ENCODE results near the gene CCDC13. TPM values are rescaled to one million over a fixed set of nuclear protein-coding genes. Genes with fewer than 3 reads are reported as not detected.

CCDC13 gene
- total RNA-seq, 1 donor from 2014 or later = 1.0 TPM

- H3K4me3 Mint-ChIP-seq (ENCODE audit: unreplicated experiment) = no peak overlapping the region
- no peak for DNase-seq
- H3K27me3 Mint-ChIP-seq (ENCODE audit: unreplicated experiment) = no peaks in the 10 kb centered on the region
These were observed 31.3 kb downstream of the CCDC13 start for GRCh38 chr3:42741796-42742195.

GRCh38 chr3:42739401-42740158 lies 33.5 kb downstream of the CCDC13 start:
- H3K27me3 Mint-ChIP-seq (ENCODE audit: unreplicated experiment) = peaks cover 2% of the 10 kb centered on the region

More at GRCh38 chr3:42741796-42742195, 31.3 kb downstream of the CCDC13 start:
- H3K4me1 Mint-ChIP-seq (ENCODE audit: low read depth, unreplicated experiment) = no peaks in the 10 kb centered on the region
- TF ChIP-seq CTCF (IDR thresholded peaks at IDR 0.05; ENCODE audit: partially characterized antibody, unreplicated experiment) = no peak
- H3K9me3 Mint-ChIP-seq (ENCODE audit: unreplicated experiment) = no peaks in the 10 kb centered on the region
- no peaks in the 10 kb centered on the region for H3K36me3 Mint-ChIP-seq (ENCODE audit: unreplicated experiment)
- no peak overlapping the region for H3K27ac Mint-ChIP-seq (ENCODE audit: unreplicated experiment)

GRCh38 chr3:42736531-42736930 lies 36.5 kb downstream of the CCDC13 start:
- peaks cover 6% of the 10 kb centered on the region for H3K27me3 Mint-ChIP-seq (ENCODE audit: unreplicated experiment)
- TF ChIP-seq CTCF (IDR thresholded peaks at IDR 0.05; ENCODE audit: partially characterized antibody, unreplicated experiment) = no peak
- H3K27ac Mint-ChIP-seq (ENCODE audit: unreplicated experiment) = no peak overlapping the region
- no peak for DNase-seq
- no peaks in the 10 kb centered on the region for H3K4me1 Mint-ChIP-seq (ENCODE audit: low read depth, unreplicated experiment)
- H3K4me3 Mint-ChIP-seq (ENCODE audit: unreplicated experiment) = no peak overlapping the region
- H3K36me3 Mint-ChIP-seq (ENCODE audit: unreplicated experiment) = no peaks in the 10 kb centered on the region
- H3K9me3 Mint-ChIP-seq (ENCODE audit: unreplicated experiment) = no peaks in the 10 kb centered on the region

More at GRCh38 chr3:42739401-42740158, 33.5 kb downstream of the CCDC13 start:
- no peak for TF ChIP-seq CTCF (IDR thresholded peaks at IDR 0.05; ENCODE audit: partially characterized antibody, unreplicated experiment)
- Mint-ChIP-seq H3K4me1 (ENCODE audit: low read depth, unreplicated experiment) (no peaks in the 10 kb centered on the region), H3K27ac (ENCODE audit: unreplicated experiment) (no peak overlapping the region), H3K9me3 (ENCODE audit: unreplicated experiment) (no peaks in the 10 kb centered on the region), H3K4me3 (ENCODE audit: unreplicated experiment) (no peak overlapping the region), H3K36me3 (ENCODE audit: unreplicated experiment) (no peaks in the 10 kb centered on the region)
- no peak for DNase-seq

GRCh38 chr3:42736081-42736480 lies 37.0 kb downstream of the CCDC13 start:
- DNase-seq = no peak
- no peak overlapping the region for H3K27ac Mint-ChIP-seq (ENCODE audit: unreplicated experiment)

More at GRCh38 chr3:42736081-42736480, 37.0 kb downstream of the CCDC13 start:
- no peaks in the 10 kb centered on the region for H3K9me3 Mint-ChIP-seq (ENCODE audit: unreplicated experiment)
- peaks cover 6% of the 10 kb centered on the region for H3K27me3 Mint-ChIP-seq (ENCODE audit: unreplicated experiment)
- no peaks in the 10 kb centered on the region for H3K4me1 Mint-ChIP-seq (ENCODE audit: low read depth, unreplicated experiment)
- no peak overlapping the region for H3K4me3 Mint-ChIP-seq (ENCODE audit: unreplicated experiment)
- no peak for TF ChIP-seq CTCF (IDR thresholded peaks at IDR 0.05; ENCODE audit: partially characterized antibody, unreplicated experiment)
- H3K36me3 Mint-ChIP-seq (ENCODE audit: unreplicated experiment) = no peaks in the 10 kb centered on the region
